Kidney (tissue), 14 donors: ENCODE results near the gene FSTL3. TPM values are rescaled to one million over a fixed set of nuclear protein-coding genes. Genes with fewer than 3 reads are reported as not detected.

ENCODE experiments used
- DNase-seq, 5 donors: peaks; one replicate each; pipeline ENCODE4 v3.0.0-alpha.2; 2013 to 2020
- FAIRE-seq: peaks from 2 replicates; lab custom pipeline; 2012; peaks lifted over from hg19 to GRCh38; lab: Jason Lieb, UNC
- H3K27ac ChIP-seq, 2 donors: one replicate each; pipeline ENCODE4 v1.7.0; 2013; ENCODE audit warnings: low read depth in 2 of 2, low read length in 2 of 2, inconsistent platforms in 1 of 2
- H3K27me3 ChIP-seq: one replicate; pipeline ENCODE4 v1.7.1; 2013; ENCODE audit warnings: low read length, inconsistent platforms; ENCODE audit not compliant: control insufficient read depth, insufficient read depth
- H3K36me3 ChIP-seq, 3 donors: one replicate each; pipeline versions ENCODE4 v1.7.0 to v1.7.1; 2013; ENCODE audit warnings: low read length in 3 of 3, control low read depth in 1 of 3, inconsistent platforms in 1 of 3; ENCODE audit not compliant: insufficient read depth in 3 of 3, control insufficient read depth in 2 of 3
- H3K4me1 ChIP-seq, 3 donors: one replicate each; pipeline versions ENCODE4 v1.7.0 to v1.7.1; 2013; ENCODE audit warnings: low read length in 3 of 3, inconsistent platforms in 1 of 3, low read depth in 1 of 3; ENCODE audit not compliant: control insufficient read depth in 2 of 3, insufficient read depth in 2 of 3
- H3K4me3 ChIP-seq, 3 donors: one replicate each; pipeline versions ENCODE4 v1.7.0 to v1.8.1; 2013; ENCODE audit warnings: low read length in 3 of 3, control low read depth in 1 of 3, inconsistent platforms in 1 of 3
- H3K9ac ChIP-seq, 3 donors: one replicate each; pipeline versions ENCODE4 v1.7.0 to v1.7.1; 2013; ENCODE audit warnings: low read length in 3 of 3, control low read depth in 1 of 3, inconsistent platforms in 1 of 3
- H3K9me3 ChIP-seq, 3 donors: one replicate each; pipeline versions ENCODE4 v1.7.0 to v1.7.1; 2013; ENCODE audit warnings: low read length in 3 of 3, control low read depth in 1 of 3, inconsistent platforms in 1 of 3; ENCODE audit not compliant: control insufficient read depth in 2 of 3, insufficient read depth in 1 of 3
- intact Hi-C: fragments of 100-400 bp; cut with DNase I; formaldehyde crosslinking; loops from one replicate; pipeline ENCODE4 v1.11.1; 2022
- polyA plus RNA-seq: library from polyadenylated mRNA; stranded (reverse); fragments of 350-450 nt; fragmentation: Illumina TruSeq; extraction: RNeasy Lipid Tissue Mini Kit (QIAGEN cat#74804); gene quantifications from one replicate; pipeline ENCODE4 v1.2.3, GENCODE V29; 2014; ENCODE audit warnings: low read depth, low replicate concordance; ENCODE audit not compliant: insufficient read depth
- total RNA-seq: library from RNA; stranded (reverse); fragmentation: NEBNext Ultra II Directional; extraction: Animal tissue kit (Norgen Biotek cat#: 25700); gene quantifications from one replicate; pipeline ENCODE4 v1.2.1, GENCODE V29; 2021
- TF ChIP-seq, protein P1 (sequence below): IDR thresholded peaks from 3 replicates; pipeline ENCODE4 v1.5.1; 2012; ENCODE audit warnings: mild to moderate bottlenecking, moderate library complexity, borderline replicate concordance; ENCODE audit not compliant: insufficient read depth; ENCODE audit errors: extremely low read depth
- donor health status: control.
- donor health status: control.
- donor health status: control.
- donor health status: control.
- donor health status: control.
- donor health status: DM: yes; HTN: yes; CAD: no.
- donor health status: Normal renal cell carcinoma (clear cell type).

Gene FSTL3
- total and polyA plus RNA-seq, 2 donors from 2014 or later, result 23.9 to 63.0 TPM

DNA sequence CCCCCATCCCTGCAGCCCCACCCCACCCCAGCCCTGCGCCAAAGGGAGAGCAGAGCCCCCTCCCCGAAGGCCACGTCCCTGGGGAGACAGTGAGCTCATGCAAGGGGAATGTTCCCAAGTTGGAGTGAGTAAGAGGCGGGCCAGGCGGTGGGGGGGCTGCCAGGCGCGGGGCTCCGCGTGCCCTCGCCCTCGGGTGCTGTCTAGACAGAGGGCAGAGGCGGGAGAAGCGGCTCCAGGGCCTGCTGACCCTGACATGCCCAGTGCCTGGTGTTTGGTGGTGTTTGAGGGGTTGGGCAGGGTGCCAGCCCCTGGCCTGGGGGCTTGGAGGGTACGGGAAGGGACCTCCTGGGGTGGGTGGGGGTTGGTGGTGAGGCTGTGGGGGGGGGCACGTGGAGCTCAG, 1.0 kb downstream of the FSTL3 start:
- TF ChIP-seq, protein P1, sequence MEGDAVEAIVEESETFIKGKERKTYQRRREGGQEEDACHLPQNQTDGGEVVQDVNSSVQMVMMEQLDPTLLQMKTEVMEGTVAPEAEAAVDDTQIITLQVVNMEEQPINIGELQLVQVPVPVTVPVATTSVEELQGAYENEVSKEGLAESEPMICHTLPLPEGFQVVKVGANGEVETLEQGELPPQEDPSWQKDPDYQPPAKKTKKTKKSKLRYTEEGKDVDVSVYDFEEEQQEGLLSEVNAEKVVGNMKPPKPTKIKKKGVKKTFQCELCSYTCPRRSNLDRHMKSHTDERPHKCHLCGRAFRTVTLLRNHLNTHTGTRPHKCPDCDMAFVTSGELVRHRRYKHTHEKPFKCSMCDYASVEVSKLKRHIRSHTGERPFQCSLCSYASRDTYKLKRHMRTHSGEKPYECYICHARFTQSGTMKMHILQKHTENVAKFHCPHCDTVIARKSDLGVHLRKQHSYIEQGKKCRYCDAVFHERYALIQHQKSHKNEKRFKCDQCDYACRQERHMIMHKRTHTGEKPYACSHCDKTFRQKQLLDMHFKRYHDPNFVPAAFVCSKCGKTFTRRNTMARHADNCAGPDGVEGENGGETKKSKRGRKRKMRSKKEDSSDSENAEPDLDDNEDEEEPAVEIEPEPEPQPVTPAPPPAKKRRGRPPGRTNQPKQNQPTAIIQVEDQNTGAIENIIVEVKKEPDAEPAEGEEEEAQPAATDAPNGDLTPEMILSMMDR, result no peak
- FAIRE-seq (no peak), DNase-seq (peak in 3 of 5 donors; percentile 76 to 94 (median 77))
- intact Hi-C loops, result no loop called here
- no peak overlapping the region for H3K9ac ChIP-seq
- peak overlapping the region; percentile 67 to 71 for H3K27ac ChIP-seq
- H3K36me3 ChIP-seq, result no peaks in the 10 kb centered on the region
- H3K27me3 ChIP-seq, result no peaks in the 10 kb centered on the region
- no peaks in the 10 kb centered on the region for H3K9me3 ChIP-seq
- H3K4me1 ChIP-seq, result peaks cover 0 to 19% (median 0%) of the 10 kb centered on the region in 3 donors
- peak overlapping the region in 1 of 3 donors; percentile 66 for H3K4me3 ChIP-seq

DNA sequence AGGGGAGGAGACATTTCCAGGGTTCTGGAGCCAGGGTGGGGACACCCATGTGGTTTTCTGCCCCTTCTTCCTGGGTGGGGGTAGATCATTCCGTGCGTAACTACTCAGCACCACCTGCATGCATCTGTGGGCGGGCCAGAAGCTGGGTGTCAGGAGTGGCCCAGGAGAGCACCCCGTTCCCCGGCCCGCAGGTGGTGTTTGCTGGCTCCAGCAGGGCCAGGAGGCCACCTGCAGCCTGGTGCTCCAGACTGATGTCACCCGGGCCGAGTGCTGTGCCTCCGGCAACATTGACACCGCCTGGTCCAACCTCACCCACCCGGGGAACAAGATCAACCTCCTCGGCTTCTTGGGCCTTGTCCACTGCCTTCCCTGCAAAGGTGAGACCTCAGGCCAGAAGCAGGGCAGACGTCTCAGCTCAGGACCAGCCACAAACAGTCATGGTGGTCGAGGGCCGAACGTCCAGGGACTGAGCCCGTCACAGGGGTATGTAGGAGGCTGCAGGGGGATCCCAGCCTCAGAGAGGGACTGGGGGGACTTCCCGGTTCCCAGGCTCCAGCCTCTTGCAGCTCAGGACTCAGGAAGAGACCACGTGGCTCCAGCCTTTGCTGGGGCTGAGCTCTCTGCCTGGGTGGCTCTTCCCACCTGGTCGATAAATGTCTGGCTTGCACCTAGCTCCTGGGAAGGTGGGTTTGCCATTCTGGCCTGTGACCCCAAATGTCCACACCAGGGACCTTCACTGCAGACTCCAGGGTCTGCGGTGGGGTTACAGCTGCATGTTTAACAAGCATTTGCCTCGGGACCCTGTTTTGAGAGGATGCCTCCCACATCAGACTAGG, 1.6 kb downstream of the FSTL3 start:
- no peaks in the 10 kb centered on the region for H3K9me3 ChIP-seq
- H3K36me3 ChIP-seq, result no peaks in the 10 kb centered on the region
- intact Hi-C loops, result no loop called here
- TF ChIP-seq, protein P1, result no peak
- peaks cover 0 to 19% (median 0%) of the 10 kb centered on the region in 3 donors for H3K4me1 ChIP-seq
- H3K27me3 ChIP-seq, result no peaks in the 10 kb centered on the region
- H3K4me3 ChIP-seq, result no peak overlapping the region
- peak overlapping the region; percentile 63 to 67 for H3K27ac ChIP-seq
- FAIRE-seq, result no peak
- no peak overlapping the region for H3K9ac ChIP-seq
- DNase-seq, result peak in 2 of 5 donors; percentile 69 to 83

DNA sequence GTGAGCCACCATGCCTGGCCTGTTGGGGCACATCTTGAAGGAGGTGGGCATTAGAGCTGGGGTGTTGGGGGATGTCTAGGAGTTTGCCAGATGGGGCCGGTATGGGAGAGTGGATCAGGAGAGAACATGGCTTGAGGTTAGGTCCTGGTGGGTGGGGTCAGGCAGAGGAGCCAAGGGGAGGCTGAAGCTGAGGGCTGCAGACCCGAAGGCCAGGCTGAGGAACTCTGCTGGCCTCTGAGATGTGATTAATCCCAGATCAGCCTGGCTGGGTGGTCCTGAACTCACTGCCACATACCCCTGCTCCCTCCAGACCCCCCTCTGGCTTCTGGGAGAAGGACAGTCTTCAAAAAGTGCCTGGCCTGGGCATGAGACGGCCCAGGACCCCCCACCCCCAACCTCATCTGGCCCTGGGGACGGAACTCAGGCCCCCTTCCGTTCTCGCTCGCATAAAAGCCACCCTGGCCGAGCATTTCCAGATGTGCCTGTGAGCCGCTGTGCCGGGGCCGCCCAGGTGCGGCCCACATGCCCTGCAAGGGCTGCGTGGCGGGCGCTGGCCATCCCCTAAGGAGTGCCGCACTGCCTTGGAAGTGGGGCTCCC, 2.7 kb downstream of the FSTL3 start:
- FAIRE-seq (no peak), DNase-seq (peak in 2 of 5 donors; percentile 70 to 77)
- intact Hi-C loops, result no loop called here
- peak overlapping the region in 1 of 3 donors; percentile 55 for H3K9ac ChIP-seq
- H3K4me1 ChIP-seq, result peaks cover 0 to 19% (median 0%) of the 10 kb centered on the region in 3 donors
- peak overlapping the region in 1 of 2 donors; percentile 71 for H3K27ac ChIP-seq
- no peaks in the 10 kb centered on the region for H3K9me3 ChIP-seq
- no peaks in the 10 kb centered on the region for H3K27me3 ChIP-seq
- no peaks in the 10 kb centered on the region for H3K36me3 ChIP-seq
- TF ChIP-seq, protein P1, result no peak
- H3K4me3 ChIP-seq, result peak overlapping the region in 1 of 3 donors; percentile 61
